GM06990 (cell line): ENCODE results near the gene ZNF24.

Experiments used
- DNase-seq: peaks from one replicate; pipeline ENCODE4 v3.0.0-alpha.2; 2011; ENCODE audit not compliant: insufficient read length; ENCODE audit errors: extremely low read depth
- H3K27me3 ChIP-seq: replicated peaks from 2 replicates; pipeline ENCODE4 v1.6.0; 2011; ENCODE audit warnings: low read length; ENCODE audit not compliant: control insufficient read depth, insufficient read depth
- H3K36me3 ChIP-seq: 2 replicates; pipeline ENCODE4 v1.5.1; 2011; ENCODE audit warnings: low read length; ENCODE audit not compliant: control insufficient read depth, insufficient read depth
- H3K4me3 ChIP-seq: replicated peaks from 2 replicates; pipeline ENCODE4 v1.5.1; 2011; ENCODE audit warnings: low read depth, mild to moderate bottlenecking, control low read depth, low read length
- TF ChIP-seq, protein P1 (sequence below): IDR thresholded peaks from 2 replicates; pipeline ENCODE4 v1.5.1; 2011; ENCODE audit warnings: low read length, control low read depth, mild to moderate bottlenecking, inconsistent platforms; ENCODE audit not compliant: insufficient read depth, poor library complexity, severe bottlenecking

ZNF24 gene

DNA sequence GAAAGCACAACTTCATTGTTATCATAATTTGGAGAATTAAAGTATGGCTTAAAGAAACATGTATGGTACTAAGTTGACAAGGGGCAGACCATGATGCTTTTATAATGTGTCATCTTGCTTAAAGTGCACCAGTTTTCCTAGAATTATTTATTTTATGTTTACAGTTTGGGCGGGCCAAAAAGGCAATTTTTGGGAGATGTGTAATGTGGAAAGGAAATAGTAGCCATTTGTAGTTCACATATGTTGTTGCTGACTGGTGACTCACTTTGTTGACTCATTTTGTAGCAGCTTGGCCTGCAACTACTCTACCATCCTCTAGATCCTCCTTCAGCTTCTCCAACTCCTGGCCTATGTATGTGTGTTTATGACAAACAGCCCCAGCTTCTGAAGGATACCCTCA lies 61.9 kb downstream of the ZNF24 start:
- TF ChIP-seq, protein P1, sequence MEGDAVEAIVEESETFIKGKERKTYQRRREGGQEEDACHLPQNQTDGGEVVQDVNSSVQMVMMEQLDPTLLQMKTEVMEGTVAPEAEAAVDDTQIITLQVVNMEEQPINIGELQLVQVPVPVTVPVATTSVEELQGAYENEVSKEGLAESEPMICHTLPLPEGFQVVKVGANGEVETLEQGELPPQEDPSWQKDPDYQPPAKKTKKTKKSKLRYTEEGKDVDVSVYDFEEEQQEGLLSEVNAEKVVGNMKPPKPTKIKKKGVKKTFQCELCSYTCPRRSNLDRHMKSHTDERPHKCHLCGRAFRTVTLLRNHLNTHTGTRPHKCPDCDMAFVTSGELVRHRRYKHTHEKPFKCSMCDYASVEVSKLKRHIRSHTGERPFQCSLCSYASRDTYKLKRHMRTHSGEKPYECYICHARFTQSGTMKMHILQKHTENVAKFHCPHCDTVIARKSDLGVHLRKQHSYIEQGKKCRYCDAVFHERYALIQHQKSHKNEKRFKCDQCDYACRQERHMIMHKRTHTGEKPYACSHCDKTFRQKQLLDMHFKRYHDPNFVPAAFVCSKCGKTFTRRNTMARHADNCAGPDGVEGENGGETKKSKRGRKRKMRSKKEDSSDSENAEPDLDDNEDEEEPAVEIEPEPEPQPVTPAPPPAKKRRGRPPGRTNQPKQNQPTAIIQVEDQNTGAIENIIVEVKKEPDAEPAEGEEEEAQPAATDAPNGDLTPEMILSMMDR: no peak
- H3K4me3 ChIP-seq: no peak overlapping the region
- no peak for DNase-seq
- H3K27me3 ChIP-seq: no peaks in the 10 kb centered on the region
- H3K36me3 ChIP-seq: peaks cover 7% of the 10 kb centered on the region
